ENCODE data around the gene TLR3.

TLR3 gene

GRCh38 chr4:186068581-186069348 lies at the start of gene TLR3:
TLR3 (plus strand) TSS chr4:186069156; CDS start chr4:186076620, 7,464 bp downstream.
- H3K27me3 ChIP-seq (ENCODE audit: control insufficient read depth, insufficient read depth, low read length), result no peaks in the 10 kb centered on the region
- H3K4me3 ChIP-seq (ENCODE audit: low read length), result peak within 1 kb of the TSS; percentile 77
- H3K9ac ChIP-seq (ENCODE audit: low read length), result peak within 1 kb of the TSS; percentile 22
- no peaks in the 10 kb centered on the region for H3K36me3 ChIP-seq (ENCODE audit: control insufficient read depth, insufficient read depth, low read length)
- peak within 1 kb of the TSS; percentile 72 for H3K27ac ChIP-seq (ENCODE audit: low read depth, low read length)
- peaks cover 4% of the 10 kb centered on the region for H3K4me1 ChIP-seq (ENCODE audit: control insufficient read depth, insufficient read depth, low read length)

- peaks cover 3% of the 10 kb centered on the region for H3K27me3 ChIP-seq (ENCODE audit: control insufficient read depth, insufficient read depth, low read length)
- no peaks in the 10 kb centered on the region for H3K36me3 ChIP-seq (ENCODE audit: control insufficient read depth, insufficient read depth, low read length)
- H3K9ac ChIP-seq (ENCODE audit: low read length), result no peak overlapping the region
- no peak overlapping the region for H3K27ac ChIP-seq (ENCODE audit: low read depth, low read length)
- H3K4me1 ChIP-seq (ENCODE audit: control insufficient read depth, insufficient read depth, low read length), result peaks cover 6% of the 10 kb centered on the region
- H3K4me3 ChIP-seq (ENCODE audit: low read length), result no peak overlapping the region
Observed at GRCh38 chr4:186019269-186019668, 49.7 kb upstream of the TLR3 start.

- H3K27me3 ChIP-seq (ENCODE audit: control insufficient read depth, insufficient read depth, low read length), result peaks cover 3% of the 10 kb centered on the region
- H3K9ac ChIP-seq (ENCODE audit: low read length), result no peak overlapping the region
- H3K4me3 ChIP-seq (ENCODE audit: low read length), result no peak overlapping the region
- H3K36me3 ChIP-seq (ENCODE audit: control insufficient read depth, insufficient read depth, low read length), result no peaks in the 10 kb centered on the region
- peaks cover 6% of the 10 kb centered on the region for H3K4me1 ChIP-seq (ENCODE audit: control insufficient read depth, insufficient read depth, low read length)
- H3K27ac ChIP-seq (ENCODE audit: low read depth, low read length), result no peak overlapping the region
Observed at GRCh38 chr4:186020106-186020792, 48.7 kb upstream of the TLR3 start.

- H3K4me1 ChIP-seq (ENCODE audit: control insufficient read depth, insufficient read depth, low read length), result peaks cover 6% of the 10 kb centered on the region
- peak overlapping the region; percentile 61 for H3K4me3 ChIP-seq (ENCODE audit: low read length)
- H3K27ac ChIP-seq (ENCODE audit: low read depth, low read length), result peak overlapping the region; percentile 40
- no peaks in the 10 kb centered on the region for H3K36me3 ChIP-seq (ENCODE audit: control insufficient read depth, insufficient read depth, low read length)
- no peak overlapping the region for H3K9ac ChIP-seq (ENCODE audit: low read length)
- peaks cover 3% of the 10 kb centered on the region for H3K27me3 ChIP-seq (ENCODE audit: control insufficient read depth, insufficient read depth, low read length)
Observed at GRCh38 chr4:186020793-186021407, 48.1 kb upstream of the TLR3 start.

- Histone ChIP-seq H3K27me3 (ENCODE audit: control insufficient read depth, insufficient read depth, low read length) (peaks cover 3% of the 10 kb centered on the region), H3K27ac (ENCODE audit: low read depth, low read length) (peak overlapping the region; percentile 40), H3K9ac (ENCODE audit: low read length) (no peak overlapping the region), H3K4me3 (ENCODE audit: low read length) (peak overlapping the region; percentile 61), H3K36me3 (ENCODE audit: control insufficient read depth, insufficient read depth, low read length) (no peaks in the 10 kb centered on the region), H3K4me1 (ENCODE audit: control insufficient read depth, insufficient read depth, low read length) (peaks cover 10% of the 10 kb centered on the region)
Observed at GRCh38 chr4:186021461-186022167, 47.3 kb upstream of the TLR3 start.

GRCh38 chr4:186023975-186024374 lies 45.0 kb upstream of the TLR3 start:
- Histone ChIP-seq H3K27ac (ENCODE audit: low read depth, low read length) (no peak overlapping the region), H3K36me3 (ENCODE audit: control insufficient read depth, insufficient read depth, low read length) (no peaks in the 10 kb centered on the region), H3K4me1 (ENCODE audit: control insufficient read depth, insufficient read depth, low read length) (peaks cover 15% of the 10 kb centered on the region), H3K4me3 (ENCODE audit: low read length) (no peak overlapping the region), H3K27me3 (ENCODE audit: control insufficient read depth, insufficient read depth, low read length) (peaks cover 3% of the 10 kb centered on the region), H3K9ac (ENCODE audit: low read length) (no peak overlapping the region)

- Histone ChIP-seq H3K9ac (ENCODE audit: low read length) (no peak overlapping the region), H3K4me3 (ENCODE audit: low read length) (no peak overlapping the region), H3K27me3 (ENCODE audit: control insufficient read depth, insufficient read depth, low read length) (peaks cover 3% of the 10 kb centered on the region), H3K27ac (ENCODE audit: low read depth, low read length) (no peak overlapping the region), H3K4me1 (ENCODE audit: control insufficient read depth, insufficient read depth, low read length) (peaks cover 21% of the 10 kb centered on the region), H3K36me3 (ENCODE audit: control insufficient read depth, insufficient read depth, low read length) (no peaks in the 10 kb centered on the region)
Observed at GRCh38 chr4:186024637-186025407, 44.1 kb upstream of the TLR3 start.

- peaks cover 3% of the 10 kb centered on the region for H3K27me3 ChIP-seq (ENCODE audit: control insufficient read depth, insufficient read depth, low read length)
- H3K4me3 ChIP-seq (ENCODE audit: low read length), result no peak overlapping the region
- H3K27ac ChIP-seq (ENCODE audit: low read depth, low read length), result no peak overlapping the region
- no peaks in the 10 kb centered on the region for H3K36me3 ChIP-seq (ENCODE audit: control insufficient read depth, insufficient read depth, low read length)
- H3K9ac ChIP-seq (ENCODE audit: low read length), result no peak overlapping the region
- H3K4me1 ChIP-seq (ENCODE audit: control insufficient read depth, insufficient read depth, low read length), result peaks cover 27% of the 10 kb centered on the region
Observed at GRCh38 chr4:186025408-186025690, 43.6 kb upstream of the TLR3 start.

GRCh38 chr4:186027405-186027804 lies 41.6 kb upstream of the TLR3 start:
- Histone ChIP-seq H3K4me1 (ENCODE audit: control insufficient read depth, insufficient read depth, low read length) (peaks cover 36% of the 10 kb centered on the region), H3K27me3 (ENCODE audit: control insufficient read depth, insufficient read depth, low read length) (no peaks in the 10 kb centered on the region), H3K36me3 (ENCODE audit: control insufficient read depth, insufficient read depth, low read length) (no peaks in the 10 kb centered on the region), H3K27ac (ENCODE audit: low read depth, low read length) (peak overlapping the region; percentile 88), H3K4me3 (ENCODE audit: low read length) (no peak overlapping the region), H3K9ac (ENCODE audit: low read length) (no peak overlapping the region)

GRCh38 chr4:186029571-186030398 lies 39.2 kb upstream of the TLR3 start:
- peak overlapping the region; percentile 23 for H3K4me3 ChIP-seq (ENCODE audit: low read length)
- H3K9ac ChIP-seq (ENCODE audit: low read length), result no peak overlapping the region
- H3K27ac ChIP-seq (ENCODE audit: low read depth, low read length), result peak overlapping the region; percentile 91

GRCh38 chr4:186030399-186030775 lies 38.6 kb upstream of the TLR3 start:
- no peak overlapping the region for H3K9ac ChIP-seq (ENCODE audit: low read length)
- H3K27ac ChIP-seq (ENCODE audit: low read depth, low read length), result peak overlapping the region; percentile 91

More at GRCh38 chr4:186029571-186030398, 39.2 kb upstream of the TLR3 start:
- no peaks in the 10 kb centered on the region for H3K36me3 ChIP-seq (ENCODE audit: control insufficient read depth, insufficient read depth, low read length)
- no peaks in the 10 kb centered on the region for H3K27me3 ChIP-seq (ENCODE audit: control insufficient read depth, insufficient read depth, low read length)
- peaks cover 39% of the 10 kb centered on the region for H3K4me1 ChIP-seq (ENCODE audit: control insufficient read depth, insufficient read depth, low read length)

More at GRCh38 chr4:186030399-186030775, 38.6 kb upstream of the TLR3 start:
- no peaks in the 10 kb centered on the region for H3K36me3 ChIP-seq (ENCODE audit: control insufficient read depth, insufficient read depth, low read length)
- H3K4me1 ChIP-seq (ENCODE audit: control insufficient read depth, insufficient read depth, low read length), result peaks cover 39% of the 10 kb centered on the region
- peak overlapping the region; percentile 23 for H3K4me3 ChIP-seq (ENCODE audit: low read length)
- no peaks in the 10 kb centered on the region for H3K27me3 ChIP-seq (ENCODE audit: control insufficient read depth, insufficient read depth, low read length)
